Suprapubic skin (tissue), 3 donors: ENCODE results near the gene WDR44.

ENCODE experiments used
- POLR2A ChIP-seq, 2 donors: fragments of 450-650 bp; IDR thresholded peaks; one replicate each; pipeline ENCODE4 v1.6.1; 2017; ENCODE audit warnings: antibody characterized with exemption in 2 of 2, mild to moderate bottlenecking in 2 of 2, moderate library complexity in 2 of 2
- TF ChIP-seq, protein P1 (sequence below), 2 donors: fragments of 200-600 bp in 1 of 2; fragments of 450-650 bp in 1 of 2; sonication (generic) in 1 of 2; IDR thresholded peaks; one replicate each; pipeline ENCODE4 v1.5.1; 2016 to 2019; ENCODE audit warnings: antibody characterized with exemption in 2 of 2, mild to moderate bottlenecking in 1 of 2, moderate library complexity in 1 of 2

DNA sequence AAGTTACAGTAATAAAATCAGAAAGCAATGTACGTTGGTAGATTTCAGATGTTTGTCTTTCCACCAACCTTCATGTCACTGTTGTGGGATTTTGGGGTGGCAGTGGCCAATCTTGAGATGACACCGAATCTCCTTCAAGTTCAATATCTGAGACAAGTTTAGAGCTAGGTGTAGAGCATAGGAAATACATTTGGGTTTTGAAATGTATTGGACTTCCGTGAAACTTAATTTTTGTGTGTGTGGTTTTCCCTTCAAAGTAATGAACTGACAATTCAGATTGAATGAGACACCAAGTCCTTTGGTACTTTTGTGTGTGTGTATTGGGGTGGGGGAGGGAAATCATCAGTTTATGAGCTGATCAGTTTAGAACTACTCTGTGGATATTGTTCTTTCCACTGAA is 1.8 kb downstream of the WDR44 start:
- no peak for TF ChIP-seq POLR2A (IDR thresholded peaks at IDR 0.05)
- TF ChIP-seq, protein P1, sequence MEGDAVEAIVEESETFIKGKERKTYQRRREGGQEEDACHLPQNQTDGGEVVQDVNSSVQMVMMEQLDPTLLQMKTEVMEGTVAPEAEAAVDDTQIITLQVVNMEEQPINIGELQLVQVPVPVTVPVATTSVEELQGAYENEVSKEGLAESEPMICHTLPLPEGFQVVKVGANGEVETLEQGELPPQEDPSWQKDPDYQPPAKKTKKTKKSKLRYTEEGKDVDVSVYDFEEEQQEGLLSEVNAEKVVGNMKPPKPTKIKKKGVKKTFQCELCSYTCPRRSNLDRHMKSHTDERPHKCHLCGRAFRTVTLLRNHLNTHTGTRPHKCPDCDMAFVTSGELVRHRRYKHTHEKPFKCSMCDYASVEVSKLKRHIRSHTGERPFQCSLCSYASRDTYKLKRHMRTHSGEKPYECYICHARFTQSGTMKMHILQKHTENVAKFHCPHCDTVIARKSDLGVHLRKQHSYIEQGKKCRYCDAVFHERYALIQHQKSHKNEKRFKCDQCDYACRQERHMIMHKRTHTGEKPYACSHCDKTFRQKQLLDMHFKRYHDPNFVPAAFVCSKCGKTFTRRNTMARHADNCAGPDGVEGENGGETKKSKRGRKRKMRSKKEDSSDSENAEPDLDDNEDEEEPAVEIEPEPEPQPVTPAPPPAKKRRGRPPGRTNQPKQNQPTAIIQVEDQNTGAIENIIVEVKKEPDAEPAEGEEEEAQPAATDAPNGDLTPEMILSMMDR (IDR thresholded peaks at IDR 0.05): no peak
